Activated CD4-positive, alpha-beta T cell treated with anti-CD3 and anti-CD28 coated beads for 48 hours (primary cell): ENCODE data around the gene MYO16.
"Not testable (repeated sequence)": the region's sequence is repeated elsewhere in the genome, so short reads cannot be mapped to it uniquely, and the experiment has no call there.

Source experiments
- DNase-seq: peaks from one replicate; pipeline ENCODE4 v3.0.0-alpha.2; 2020

Gene MYO16

GRCh38 chr13:108948251-108948671 is 318.9 kb downstream of the MYO16 start:
- DNase-seq: no peak

DNA sequence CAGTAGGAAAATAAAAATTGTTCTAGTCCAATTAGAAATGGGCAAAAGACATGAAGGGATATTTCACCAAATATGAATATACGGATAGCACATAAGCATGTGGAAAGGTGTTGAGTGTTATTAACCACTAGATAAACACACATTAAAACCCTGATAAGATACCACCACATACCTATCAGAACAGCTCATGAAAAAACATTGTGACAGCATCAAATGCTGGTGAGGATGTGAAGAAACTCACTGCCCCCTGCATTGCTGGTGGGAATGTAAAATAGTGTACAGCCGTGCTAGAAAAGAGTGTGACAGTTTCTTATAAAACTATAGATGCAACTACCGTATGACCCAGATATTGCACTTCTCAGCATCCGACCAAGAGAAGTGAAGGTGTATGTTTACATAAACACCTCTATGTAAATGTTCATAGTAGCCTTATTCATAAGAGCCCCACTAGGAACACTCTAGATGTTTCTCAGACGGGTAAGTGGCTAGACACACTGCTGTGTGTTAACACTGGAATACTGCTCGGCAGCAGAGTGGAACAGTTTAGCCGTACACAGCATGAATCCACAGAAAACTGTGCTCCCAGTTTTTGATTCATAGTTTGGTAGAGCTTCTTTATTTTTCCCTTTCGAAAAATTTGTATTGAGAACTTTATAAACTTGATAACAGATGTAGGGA is 321.1 kb downstream of the MYO16 start:
- DNase-seq: no peak

- DNase-seq: no peak
Measured at GRCh38 chr13:108955741-108956140, 326.3 kb downstream of the MYO16 start.

DNA sequence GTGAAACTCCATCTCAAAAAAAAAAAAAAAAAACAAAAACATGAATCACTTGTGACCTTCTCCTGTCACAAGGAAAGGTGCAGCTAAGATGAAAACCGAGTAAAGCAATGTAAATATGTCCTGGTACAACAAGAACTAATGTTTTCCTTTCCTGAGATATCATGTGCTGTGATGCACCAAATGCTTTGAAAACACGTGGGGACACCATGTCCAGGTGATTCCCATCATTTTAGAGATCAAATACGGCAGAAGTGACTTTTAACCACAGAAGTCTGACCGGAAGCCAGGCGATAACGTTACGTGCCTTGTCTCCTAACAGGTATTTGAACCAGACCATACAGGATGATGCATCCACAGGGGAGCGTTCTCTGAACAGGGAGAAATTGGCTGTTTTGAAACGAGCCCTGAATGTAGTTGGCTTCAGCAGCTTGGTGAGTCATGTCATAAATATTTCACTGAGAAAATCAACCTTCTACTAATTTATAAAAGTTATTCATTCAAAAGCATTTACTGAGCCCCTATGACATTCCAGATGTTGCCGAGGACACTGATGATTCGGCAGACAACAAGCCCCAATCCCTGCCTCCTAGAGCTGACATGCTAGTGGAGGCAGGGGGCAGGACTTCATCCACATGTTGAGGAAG is 328.1 kb downstream of the MYO16 start:
- DNase-seq: no peak

DNA sequence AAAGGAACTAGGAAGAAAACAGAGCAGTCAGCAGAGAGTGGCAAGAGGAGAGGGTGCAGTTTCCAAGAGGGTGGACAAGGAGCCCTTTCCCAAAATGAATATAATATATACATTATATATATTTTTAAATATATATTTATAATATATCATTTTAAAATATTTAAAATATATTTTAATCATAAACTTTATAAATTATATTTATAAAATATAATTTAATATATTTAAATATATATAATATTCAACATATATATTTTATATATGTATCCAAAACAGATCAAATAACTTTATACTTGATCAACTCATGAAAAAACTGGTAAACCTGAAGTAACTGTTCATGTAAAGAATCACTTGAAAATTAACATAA is 328.6 kb downstream of the MYO16 start:
- no peak for DNase-seq

- DNase-seq: no peak
Measured at GRCh38 chr13:108959234-108959633, 329.8 kb downstream of the MYO16 start.

DNA sequence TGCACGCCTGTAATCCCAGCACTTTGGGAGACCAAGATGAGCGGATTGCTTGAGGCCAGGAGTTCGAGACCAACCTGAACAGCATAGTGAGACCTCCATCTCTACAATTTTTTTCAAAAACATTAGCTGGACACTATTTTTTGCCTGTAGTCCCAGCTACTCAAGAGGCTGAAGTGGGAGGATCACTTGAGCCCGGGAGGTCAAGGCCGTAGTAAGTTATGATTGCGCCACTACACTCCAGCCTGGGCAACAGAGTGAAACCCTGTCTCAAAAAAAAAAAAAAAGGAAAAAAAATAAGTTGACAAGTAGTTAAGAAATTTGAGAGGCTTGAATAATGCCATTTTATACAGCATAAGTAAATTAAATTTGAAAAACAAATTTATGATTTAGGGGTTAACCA is 330.6 kb downstream of the MYO16 start:
- DNase-seq: no peak

DNA sequence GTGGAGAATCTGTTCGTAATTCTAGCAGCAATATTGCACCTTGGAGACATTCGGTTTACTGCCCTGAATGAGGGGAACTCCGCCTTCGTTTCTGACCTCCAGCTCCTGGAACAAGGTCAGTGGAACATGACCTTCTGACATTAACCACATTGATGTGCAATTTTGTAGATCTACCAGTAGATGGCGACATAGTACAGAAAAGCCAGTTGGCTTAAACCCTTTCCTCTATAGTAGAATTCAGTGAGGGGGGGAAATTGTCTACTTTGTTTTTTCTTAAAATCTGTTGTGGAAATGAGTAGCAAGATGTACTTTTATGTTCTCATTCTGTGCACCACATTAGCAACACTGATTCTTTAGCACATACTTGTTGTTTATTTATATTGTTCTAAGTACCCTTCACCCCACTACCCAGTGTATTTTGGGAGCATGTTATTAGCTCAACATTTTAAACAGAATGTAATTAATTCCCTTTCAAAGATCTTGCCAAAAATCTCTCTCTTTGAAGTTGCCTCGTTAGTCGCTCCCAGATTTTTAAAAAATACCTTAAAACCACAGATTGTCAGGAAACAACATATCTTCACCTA is 332.2 kb downstream of the MYO16 start:
- DNase-seq: no peak

- no peak for DNase-seq
Measured at GRCh38 chr13:108962654-108963053, 333.2 kb downstream of the MYO16 start.

DNA sequence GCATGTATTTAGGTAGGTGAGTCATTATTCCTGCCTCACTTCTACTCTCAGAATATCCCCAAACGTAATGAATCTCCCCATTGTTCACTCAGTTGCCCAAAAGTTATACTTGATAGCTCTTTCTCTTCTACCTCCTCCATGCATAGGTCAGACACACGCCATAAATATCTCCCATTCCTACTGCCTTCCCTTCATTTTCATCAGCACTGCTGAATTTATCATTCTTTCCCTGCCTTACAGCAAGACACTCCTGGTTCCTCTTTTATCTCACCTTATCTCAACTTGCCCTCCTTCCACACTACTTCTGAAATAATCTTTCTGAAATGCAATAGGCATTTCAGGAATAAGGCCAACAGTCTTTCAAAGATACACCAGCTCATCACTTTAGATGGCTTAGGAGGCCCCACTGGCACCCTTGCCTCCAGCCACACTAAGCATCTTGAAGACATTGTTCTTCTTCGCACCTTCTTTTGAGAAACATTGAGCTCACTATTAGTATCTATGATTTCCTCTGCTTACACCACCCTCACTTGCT is 333.9 kb downstream of the MYO16 start:
- no peak for DNase-seq

- no peak for DNase-seq
Measured at GRCh38 chr13:108963846-108964600, 334.6 kb downstream of the MYO16 start.

DNA sequence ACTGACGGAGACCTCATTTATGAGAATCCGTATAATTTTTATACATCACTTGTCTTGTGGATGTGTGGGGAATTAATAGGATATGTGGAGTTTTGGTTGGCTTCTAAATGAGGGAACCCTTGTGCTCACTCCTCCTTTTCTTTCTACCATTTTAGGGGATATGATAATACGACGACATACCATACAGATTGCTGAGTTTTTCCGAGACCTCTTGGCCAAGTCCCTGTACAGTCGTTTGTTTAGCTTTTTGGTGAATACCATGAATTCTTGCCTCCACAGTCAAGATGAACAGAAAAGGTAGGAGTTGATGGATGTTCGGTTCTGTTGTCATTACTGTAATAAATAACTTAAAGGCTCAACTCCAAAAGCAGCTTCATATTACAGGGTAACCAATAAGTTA is 335.2 kb downstream of the MYO16 start:
- no peak for DNase-seq

DNA sequence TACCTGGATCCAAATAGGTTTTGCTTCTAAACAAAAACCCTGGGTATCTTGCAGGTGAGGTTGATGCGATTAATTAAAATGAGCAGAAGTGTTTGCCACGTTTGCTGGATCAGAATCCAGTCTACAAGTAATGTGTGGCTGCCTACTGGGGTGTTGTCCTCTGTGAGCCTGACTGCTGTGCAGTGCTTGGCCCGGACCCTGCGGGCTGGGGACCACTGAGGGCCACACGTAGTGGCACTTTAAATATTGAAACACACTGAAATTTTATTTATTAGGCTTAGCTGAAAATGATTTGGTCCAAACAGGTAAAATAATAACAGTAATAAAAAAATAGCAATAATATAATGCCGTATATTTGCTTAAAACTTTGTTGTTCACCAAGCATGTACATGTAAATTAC is 338.0 kb downstream of the MYO16 start:
- no peak for DNase-seq

DNA sequence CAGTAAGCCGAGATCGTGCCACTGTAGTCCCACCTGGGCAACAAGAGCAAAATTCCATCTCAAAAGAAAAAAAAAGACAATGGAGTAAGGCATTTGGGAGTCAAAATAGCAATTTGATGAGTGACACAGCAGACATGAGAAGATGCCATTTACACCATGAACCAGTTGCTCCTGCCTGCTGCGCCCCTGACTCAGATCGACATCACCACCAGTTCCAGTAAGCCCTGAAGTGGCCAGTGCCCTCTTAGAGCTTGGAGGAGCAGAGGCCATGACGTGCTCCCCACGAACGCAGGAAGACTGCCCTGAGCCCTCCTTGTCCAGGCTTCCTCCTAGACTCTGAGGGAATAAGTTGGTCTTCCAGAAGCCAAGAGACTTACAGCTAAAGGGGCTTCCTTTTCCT is 339.2 kb downstream of the MYO16 start:
- no peak for DNase-seq

DNA sequence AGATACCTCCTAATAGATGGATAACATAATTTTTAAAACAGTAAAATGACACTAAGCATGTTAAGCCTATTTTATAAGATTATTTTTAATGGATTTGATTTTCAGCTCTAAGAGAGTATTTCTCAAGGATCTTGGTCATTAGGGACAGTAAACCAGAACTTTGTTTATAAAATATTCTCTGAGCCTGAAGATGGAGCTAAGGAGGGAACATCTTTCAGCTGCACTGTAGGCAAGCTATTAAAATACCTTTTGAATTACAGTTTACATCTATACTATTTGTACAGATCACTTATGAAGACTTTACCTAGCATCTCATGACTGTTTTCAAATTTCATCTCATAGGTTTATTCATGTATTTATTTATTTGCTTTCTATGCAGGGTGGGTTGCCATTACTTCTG is 345.3 kb downstream of the MYO16 start:
- DNase-seq: no peak

- no peak for DNase-seq
Measured at GRCh38 chr13:108980237-108980636, 350.8 kb downstream of the MYO16 start.

- DNase-seq: no peak
Measured at GRCh38 chr13:108981407-108981806, 352.0 kb downstream of the MYO16 start.

DNA sequence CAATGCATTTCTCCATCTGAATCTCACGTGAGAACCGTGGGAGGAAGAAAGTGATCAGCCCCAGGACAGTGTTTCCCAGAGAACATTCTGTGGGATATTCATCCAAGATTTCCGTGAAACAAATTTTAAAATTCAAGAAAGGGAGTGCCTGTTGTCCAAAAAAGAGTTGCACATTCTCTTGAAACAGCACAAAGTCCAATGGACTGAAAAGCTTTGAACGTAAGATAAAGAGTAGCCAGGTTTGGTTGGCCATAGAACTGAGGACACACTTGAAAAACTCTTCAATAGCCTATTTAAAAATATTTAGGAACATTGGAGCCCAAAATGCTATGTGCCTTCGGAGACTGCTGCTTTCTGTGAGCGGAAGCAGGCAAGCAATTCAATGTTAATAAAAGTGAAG is 353.9 kb downstream of the MYO16 start:
- DNase-seq: no peak

- no peak for DNase-seq
Measured at GRCh38 chr13:108984251-108984920, 355.0 kb downstream of the MYO16 start.

DNA sequence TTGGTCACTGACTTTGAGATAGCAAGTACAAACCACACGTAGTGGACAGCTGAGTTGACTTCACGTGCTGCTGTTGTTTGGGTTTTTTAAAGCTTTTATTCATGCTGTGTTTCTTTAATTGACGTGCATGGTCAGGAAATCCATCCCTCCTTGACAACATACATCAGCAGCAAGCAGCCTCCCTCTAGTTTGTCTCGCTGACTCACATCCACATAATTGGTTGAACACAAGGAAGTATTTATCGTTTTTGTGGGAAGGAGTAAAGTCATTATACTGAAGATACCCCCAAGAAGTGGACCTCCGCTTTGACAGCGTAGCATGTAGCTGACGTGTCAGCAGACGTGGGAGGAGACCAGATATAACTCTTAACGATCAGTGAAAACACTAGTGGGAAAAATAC is 355.8 kb downstream of the MYO16 start:
- no peak for DNase-seq

DNA sequence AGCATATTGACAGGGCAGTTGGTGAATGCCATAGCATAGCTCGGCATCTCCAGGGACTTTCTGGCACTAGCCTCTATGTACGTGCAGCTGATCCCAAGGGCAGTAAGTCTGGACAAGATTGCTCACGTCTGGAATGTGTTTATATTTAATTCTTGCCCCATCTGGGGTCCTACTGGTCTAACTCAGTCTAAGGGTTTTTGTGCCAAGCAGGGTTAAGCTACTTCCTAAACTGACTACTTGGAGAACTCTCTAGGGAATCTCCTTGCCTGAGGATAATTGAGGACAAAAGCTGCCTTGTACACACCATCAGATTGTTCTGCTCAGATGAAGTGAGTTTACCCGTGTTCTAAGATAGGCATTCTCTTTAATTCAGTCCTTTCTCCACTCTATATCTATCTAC is 358.1 kb downstream of the MYO16 start:
- no peak for DNase-seq

DNA sequence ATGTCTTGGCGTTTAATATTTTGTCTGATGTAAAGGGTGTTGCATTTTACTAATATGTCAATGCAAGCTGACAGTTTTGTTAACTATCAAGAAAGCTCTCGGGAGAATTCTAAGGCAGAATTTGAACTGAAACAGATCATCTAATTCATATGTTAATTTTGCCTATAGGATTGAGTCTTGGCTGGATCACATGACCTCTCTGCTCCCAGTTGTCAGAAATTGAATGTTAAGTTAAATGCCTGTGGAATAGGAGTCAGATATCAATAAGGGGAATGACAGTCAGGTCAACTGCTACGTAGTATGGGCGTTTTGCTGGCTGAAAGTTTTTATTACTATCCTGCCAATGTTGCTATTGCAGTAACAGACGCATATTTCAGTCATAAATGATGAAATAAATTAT is 358.5 kb downstream of the MYO16 start:
- DNase-seq: no peak

DNA sequence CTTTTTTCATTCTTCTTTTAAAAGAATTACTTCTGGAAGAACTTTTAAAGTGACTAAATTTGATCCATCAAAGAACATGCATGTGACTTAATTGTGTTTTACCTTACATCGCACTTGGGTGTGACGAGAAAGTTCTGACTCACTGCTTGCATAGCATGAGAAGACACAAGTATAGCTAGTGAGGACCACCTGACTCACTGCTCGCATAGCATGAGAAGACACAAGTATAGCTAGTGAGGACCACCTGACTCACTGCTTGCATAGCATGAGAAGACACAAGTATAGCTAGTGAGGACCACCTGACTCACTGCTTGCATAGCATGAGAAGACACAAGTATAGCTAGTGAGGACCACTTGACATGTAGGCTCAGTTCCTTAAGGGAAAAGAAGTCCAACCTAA is 362.0 kb downstream of the MYO16 start:
- not testable (repeated sequence) for DNase-seq
